NCI-H345 (cell line): ENCODE data around the gene NPAS2.

ENCODE experiments used
- DNase-seq: peaks from one replicate; lab custom pipeline; 2025; lab: John Stamatoyannopoulos, UW

The NPAS2 gene

DNA sequence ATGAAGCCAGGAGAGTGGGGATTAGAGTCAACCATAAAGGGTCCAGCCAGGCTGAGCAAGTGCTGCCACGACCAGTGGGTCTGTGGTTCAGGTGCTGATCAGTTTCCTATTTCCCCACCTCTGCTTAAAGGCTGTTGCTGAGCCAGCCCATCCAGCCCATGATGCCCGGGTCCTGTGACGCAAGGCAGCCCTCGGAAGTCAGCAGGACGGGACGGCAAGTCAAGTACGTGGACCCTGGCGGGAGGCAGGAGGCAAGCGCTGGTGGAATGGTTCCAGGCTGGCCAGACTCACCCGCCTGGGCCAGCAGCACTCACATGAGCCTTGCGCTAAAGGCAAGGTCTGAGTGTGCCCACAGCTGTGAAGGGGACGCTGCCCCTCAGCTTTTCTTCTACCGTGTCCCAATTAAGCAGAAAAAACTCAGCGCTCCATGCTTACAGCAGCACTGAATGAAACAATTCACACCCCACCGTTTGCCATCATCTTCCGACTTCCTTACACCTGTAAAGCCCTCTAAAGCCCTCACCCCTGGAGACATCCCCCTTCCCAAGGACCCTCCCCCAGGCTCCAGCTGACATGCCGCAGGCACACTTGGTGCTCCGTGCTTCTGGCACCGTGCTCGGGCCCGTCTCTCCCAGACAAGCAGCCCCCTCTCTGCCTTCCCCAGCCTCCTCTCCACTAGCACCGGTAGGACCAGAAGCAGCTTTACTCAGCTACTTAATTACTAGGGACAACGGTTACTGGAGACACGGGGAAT lies 170.9 kb downstream of the NPAS2 start:
- no peak for DNase-seq

GRCh38 chr2:100991404-100991773 lies 171.4 kb downstream of the NPAS2 start:
- DNase-seq, result no peak

DNA sequence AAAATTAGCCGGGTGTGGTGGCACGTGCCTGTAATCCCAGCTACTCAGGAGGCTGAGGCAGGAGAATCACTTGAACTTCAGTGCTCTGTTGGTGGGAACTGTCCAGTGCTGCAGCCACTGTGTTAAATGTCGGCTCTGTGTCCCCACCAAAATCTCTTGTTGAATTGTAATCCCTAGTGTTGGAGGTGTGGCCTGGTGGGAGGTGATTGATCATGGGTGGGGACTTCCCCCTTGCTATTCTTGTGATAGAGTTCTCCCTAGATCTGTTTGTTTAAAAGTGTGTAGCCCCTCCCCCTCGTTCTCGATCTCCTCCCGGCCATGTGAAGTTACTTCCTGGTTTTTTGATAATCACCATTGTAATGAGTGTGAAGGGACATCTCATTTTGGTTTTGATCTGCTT lies 172.3 kb downstream of the NPAS2 start:
- no peak for DNase-seq

DNA sequence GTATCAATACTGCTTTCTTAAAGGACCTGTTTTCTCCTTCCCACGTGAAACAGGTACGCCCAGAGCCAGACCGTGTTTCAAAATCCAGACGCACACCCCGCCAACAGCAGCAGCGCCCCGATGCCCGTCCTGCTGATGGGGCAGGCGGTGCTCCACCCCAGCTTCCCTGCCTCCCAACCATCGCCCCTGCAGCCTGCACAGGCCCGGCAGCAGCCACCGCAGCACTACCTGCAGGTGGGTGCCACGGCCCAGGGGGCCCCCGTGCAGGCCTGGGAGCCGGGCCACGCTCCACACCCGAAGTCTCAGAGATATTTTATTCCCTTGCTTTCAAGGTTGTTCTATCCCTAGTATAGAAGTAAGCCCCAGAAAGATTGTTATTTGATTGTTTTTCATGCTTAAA lies 173.4 kb downstream of the NPAS2 start:
- no peak for DNase-seq

GRCh38 chr2:100995309-100996075 lies 175.6 kb downstream of the NPAS2 start:
- no peak for DNase-seq

GRCh38 chr2:100997509-100998234 lies 177.7 kb downstream of the NPAS2 start:
- DNase-seq, result no peak

DNA sequence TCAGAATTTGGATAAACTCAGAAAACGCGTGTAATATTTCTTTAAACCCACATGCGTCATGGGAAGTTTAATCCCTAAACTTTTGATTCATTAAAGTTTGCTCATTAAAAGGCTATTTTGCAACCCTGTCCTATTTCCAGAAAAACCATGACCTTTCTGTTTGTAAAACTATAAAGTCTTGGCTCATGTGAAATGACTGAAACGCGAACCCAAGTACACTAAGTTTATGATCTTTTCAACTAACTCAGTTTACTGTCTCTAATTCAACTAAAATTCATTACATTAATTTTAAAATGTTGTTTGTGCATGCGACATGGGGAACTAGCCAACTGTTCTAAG lies 178.3 kb downstream of the NPAS2 start:
- no peak for DNase-seq

- DNase-seq, result no peak
Observed at GRCh38 chr2:100999995-101000394, 180.1 kb downstream of the NPAS2 start.

GRCh38 chr2:101001691-101002561 lies 182.0 kb downstream of the NPAS2 start, which contains the start of gene RPL31:
TSS of gene RPL31 (plus strand) at chr2:101002289. CDS start at chr2:101002702, 413 bp downstream.
- DNase-seq, result peak; percentile 92

- no peak for DNase-seq
Observed at GRCh38 chr2:101002562-101003277, 182.8 kb downstream of the NPAS2 start.

DNA sequence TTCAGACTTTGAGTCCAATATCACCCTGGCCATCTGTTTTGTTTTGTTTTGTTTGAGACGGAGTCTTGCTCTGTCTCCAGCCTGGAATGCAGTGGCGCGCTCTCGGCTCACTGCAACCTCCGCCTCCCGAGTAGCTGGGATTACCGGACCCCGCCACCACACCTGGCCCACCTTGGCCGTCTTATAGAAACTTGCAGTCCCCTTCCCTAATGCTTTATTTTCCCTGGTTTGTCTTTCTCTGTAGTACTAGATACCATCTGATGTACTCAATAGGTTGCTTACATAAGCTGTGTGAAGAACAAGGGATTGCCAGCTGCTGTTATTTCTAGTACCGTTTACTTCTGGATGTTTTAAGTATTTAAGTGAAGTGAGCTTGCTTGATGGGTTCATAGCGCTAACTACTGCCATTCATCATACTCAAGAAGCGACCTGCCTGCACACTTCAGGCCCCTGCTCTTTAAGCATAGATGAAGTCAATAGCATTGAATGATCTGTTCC lies 183.4 kb downstream of the NPAS2 start:
- DNase-seq, result no peak

- no peak for DNase-seq
Observed at GRCh38 chr2:101004620-101005325, 184.8 kb downstream of the NPAS2 start.

DNA sequence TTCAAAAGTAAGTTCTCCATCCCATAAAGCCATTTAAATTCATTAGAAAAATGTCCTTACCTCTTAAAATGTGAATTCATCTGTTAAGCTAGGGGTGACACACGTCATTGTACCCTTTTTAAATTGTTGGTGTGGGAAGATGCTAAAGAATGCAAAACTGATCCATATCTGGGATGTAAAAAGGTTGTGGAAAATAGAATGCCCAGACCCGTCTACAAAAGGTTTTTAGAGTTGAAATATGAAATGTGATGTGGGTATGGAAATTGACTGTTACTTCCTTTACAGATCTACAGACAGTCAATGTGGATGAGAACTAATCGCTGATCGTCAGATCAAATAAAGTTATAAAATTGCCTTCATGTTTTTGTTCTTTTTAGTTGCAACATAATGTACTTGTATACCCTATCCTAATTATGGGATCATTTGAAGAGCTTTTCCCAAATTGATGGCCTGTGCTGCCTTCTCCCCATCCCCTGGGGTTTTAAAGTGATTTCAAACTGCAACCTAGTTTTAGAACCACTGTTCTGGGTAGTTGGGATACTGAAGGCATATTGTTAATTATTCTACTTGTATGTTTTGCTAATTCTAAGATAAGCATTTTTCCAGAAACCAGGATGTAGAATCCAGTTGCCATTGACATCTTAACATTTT lies 186.3 kb downstream of the NPAS2 start:
- DNase-seq, result no peak

DNA sequence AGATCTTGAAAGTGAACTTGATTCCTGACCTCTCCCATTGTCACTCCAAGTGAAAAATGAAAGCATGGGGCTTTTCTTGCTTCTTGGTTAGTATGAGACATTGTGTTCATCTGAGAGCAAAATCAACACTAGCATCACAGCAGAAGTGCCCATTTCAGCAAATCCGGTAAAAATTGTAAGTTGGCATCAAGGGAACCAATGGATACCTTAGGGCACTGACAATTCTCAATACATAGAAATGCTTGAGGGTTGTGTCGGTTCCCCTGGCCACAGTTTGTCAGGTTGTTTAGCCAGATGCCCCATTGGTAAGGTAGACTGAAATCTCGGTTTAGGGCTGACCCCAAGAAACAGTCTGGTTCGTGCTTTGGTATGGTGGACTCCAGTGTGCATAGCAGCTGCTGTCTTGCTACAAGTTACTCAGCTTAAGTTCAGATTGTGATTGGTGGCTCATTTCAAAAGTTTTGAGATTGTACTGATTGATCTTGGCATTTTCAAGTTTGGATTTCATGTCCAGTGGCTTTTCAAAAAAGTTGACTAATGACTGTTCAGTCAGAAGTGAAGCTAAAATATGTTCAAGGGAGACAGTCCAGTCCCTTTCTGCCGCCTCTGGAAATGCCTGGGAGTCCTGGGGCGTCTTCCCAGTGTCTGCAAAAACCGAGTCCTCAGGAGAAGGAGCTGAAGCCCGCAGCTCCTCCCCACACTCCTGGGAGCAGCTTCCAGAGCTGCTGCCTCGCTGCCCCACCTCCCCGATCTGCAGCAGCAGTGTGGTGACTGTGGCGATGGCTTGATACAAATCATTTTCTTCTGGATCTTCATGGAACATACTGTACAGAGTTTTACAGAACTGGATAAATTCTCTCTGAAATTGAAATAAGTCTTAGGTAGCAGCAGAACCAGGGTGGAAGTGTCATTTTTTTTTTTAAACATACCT lies 187.7 kb downstream of the NPAS2 start:
- DNase-seq, result no peak

DNA sequence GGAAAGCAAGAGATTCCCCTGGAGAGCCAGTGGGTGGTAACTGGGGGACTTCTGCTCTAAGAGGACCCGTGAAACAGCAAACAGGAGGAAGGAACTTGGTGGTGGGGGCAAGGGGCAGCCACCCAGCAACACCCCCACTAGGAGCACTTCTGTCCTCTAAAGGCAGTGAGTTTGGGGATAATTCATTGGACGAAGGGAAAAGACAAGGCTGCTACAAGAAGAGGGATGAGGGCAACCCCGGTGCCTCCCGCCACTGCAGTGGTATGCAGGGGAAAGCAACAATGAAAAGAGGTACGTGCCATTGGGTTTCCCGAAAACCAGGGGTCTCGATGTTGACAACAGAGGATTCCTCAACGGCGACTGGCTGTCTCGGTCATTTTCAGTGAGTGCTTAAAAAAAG lies 191.2 kb downstream of the NPAS2 start:
- no peak for DNase-seq

- no peak for DNase-seq
Observed at GRCh38 chr2:101012054-101012705, 192.2 kb downstream of the NPAS2 start.

GRCh38 chr2:101012706-101013181 lies 192.8 kb downstream of the NPAS2 start:
- peak; percentile 51 for DNase-seq

GRCh38 chr2:101014264-101014857 lies 194.4 kb downstream of the NPAS2 start:
- DNase-seq, result no peak
